ENCODE results near the gene RNFT2. TPM values are rescaled to one million over a fixed set of nuclear protein-coding genes. Genes with fewer than 3 reads are reported as not detected.

Gene RNFT2
- polyA plus RNA-seq, 2 of the 4 experiments (the other 2 are of a cell fraction): 2.6 to 7.2 TPM

GRCh38 chr12:116707751-116708150 lies 30.4 kb upstream of the RNFT2 start:
- FAIRE-seq (no peak), DNase-seq (ENCODE audit: low read depth in 1 of 2, low spot score in 1 of 2) (no peak), ATAC-seq (no peak)
- CTCF ChIA-PET: interaction anchor here (0.6 to 2.6 kb wide), 14 partner anchors 12 to 790 kb away, joined by 3 to 30 read pairs (median 4); partner anchors contain the start of gene HRK
- POLR2A ChIA-PET: no interaction called here
- no peaks in the 10 kb centered on the region for H3K9me3 ChIP-seq
- WGBS (ENCODE audit: missing lambda C conversion rate): 90% methylated on average over 9 of the region's 9 CpGs
- no peak overlapping the region for H3K27ac ChIP-seq
- H3K4me1 ChIP-seq: peaks cover 10% of the 10 kb centered on the region; the same call in 1 of the 3 replicates
- H3K4me2 ChIP-seq: no peak overlapping the region
- no peak for TF ChIP-seq FOSL2 (IDR thresholded peaks at IDR 0.05)
- no peak for TF ChIP-seq FOSL2 (CRISPR knock-in tag; IDR thresholded peaks at IDR 0.05)
- no peak overlapping the region for H3K4me3 ChIP-seq

- FAIRE-seq (peak; percentile 80), ATAC-seq (peak; percentile 95 to 96), DNase-seq (ENCODE audit: low read depth in 1 of 2, low spot score in 1 of 2) (peak; percentile 65 to 74)
- ChIA-PET POLR2A (interaction anchor here (0.6 kb wide), 1 partner anchor 433 kb away, joined by 4 read pairs; no protein-coding TSS in a partner anchor), CTCF (interaction anchor here (0.5 to 2.6 kb wide), 87 partner anchors 10 to 1352 kb away, joined by 3 to 39 read pairs (median 4); partner anchors contain the start of genes HRK and MED13L)
- peak overlapping the region in 1 of 2 experiments; percentile 49; a peak in 3 of 6 replicates for H3K27ac ChIP-seq
- H3K9me3 ChIP-seq: no peaks in the 10 kb centered on the region
- peaks cover 10% of the 10 kb centered on the region; the same call in 1 of the 3 replicates for H3K4me1 ChIP-seq
- peak overlapping the region; percentile 17; the same call in 1 of the 3 replicates for H3K4me3 ChIP-seq
- H3K4me2 ChIP-seq: peak overlapping the region; percentile 83
- TF ChIP-seq JUN (IDR thresholded peaks at IDR 0.05) (no peak), CTCF (IDR thresholded peaks at IDR 0.05) (peak; percentile 82), RAD21 (conservative IDR thresholded peaks at IDR 0.05 in 1 of 2, IDR thresholded peaks at IDR 0.05 in 1 of 2) (peak; percentile 93 to 96), RFX5 (IDR thresholded peaks at IDR 0.05) (no peak), SMC3 (IDR thresholded peaks at IDR 0.05) (peak; percentile 84), MAX (IDR thresholded peaks at IDR 0.05) (0 out of 2 replicates have a peak, but pooled peaks have one; percentile 42), MYC (IDR thresholded peaks at IDR 0.05; ENCODE audit: borderline replicate concordance, low read length) (no peak)
- WGBS (ENCODE audit: missing lambda C conversion rate): 7% methylated on average over 25 of the region's 26 CpGs
Measured at GRCh38 chr12:116708826-116709756, 29.0 kb upstream of the RNFT2 start.

GRCh38 chr12:116709768-116710167 lies 28.3 kb upstream of the RNFT2 start:
- FAIRE-seq: no peak
- 91% methylated on average over 10 of the region's 10 CpGs for WGBS (ENCODE audit: missing lambda C conversion rate)
- ATAC-seq: no peak
- Histone ChIP-seq H3K27ac (no peak overlapping the region), H3K4me1 (peaks cover 10% of the 10 kb centered on the region; the same call in 1 of the 3 replicates), H3K4me3 (no peak overlapping the region), H3K9me3 (no peaks in the 10 kb centered on the region), H3K4me2 (peak overlapping the region; percentile 83; the same call in 2 of the 3 replicates)
- ChIA-PET POLR2A (no interaction called here), CTCF (interaction anchor here (0.5 to 2.6 kb wide), 52 partner anchors 10 to 862 kb away, joined by 3 to 39 read pairs (median 4); partner anchors contain the start of genes HRK and MED13L)
- no peak for DNase-seq (ENCODE audit: low read depth in 1 of 2, low spot score in 1 of 2)
- TF ChIP-seq NR3C1 (IDR thresholded peaks at IDR 0.05): no peak
- TF ChIP-seq HOXB13 (CRISPR knock-in tag; IDR thresholded peaks at IDR 0.05; ENCODE audit: low read depth): no peak
- no peak for TF ChIP-seq KDM5A (IDR thresholded peaks at IDR 0.05)
- TF ChIP-seq CHD2 (IDR thresholded peaks at IDR 0.05; ENCODE audit: low read length, partially characterized antibody): no peak
- TF ChIP-seq EHF (CRISPR knock-in tag; IDR thresholded peaks at IDR 0.05): no peak
- TF ChIP-seq CBX2 (IDR thresholded peaks at IDR 0.05; ENCODE audit: borderline replicate concordance, low read depth): no peak
- no peak for TF ChIP-seq SMC3 (IDR thresholded peaks at IDR 0.05)
- TF ChIP-seq HDAC2 (IDR thresholded peaks at IDR 0.05): no peak
- no peak for TF ChIP-seq POLR2A (IDR thresholded peaks at IDR 0.05; ENCODE audit: low read length)
- TF ChIP-seq EHMT2 (IDR thresholded peaks at IDR 0.05; ENCODE audit: low read depth): no peak
- TF ChIP-seq BCL3 (IDR thresholded peaks at IDR 0.05): no peak
- TF ChIP-seq RCOR1 (IDR thresholded peaks at IDR 0.05; ENCODE audit: low read depth, low read length): no peak
- no peak for TF ChIP-seq NFE2L2 (conservative IDR thresholded peaks at IDR 0.05; ENCODE audit: low read length)
- no peak for TF ChIP-seq HEYL (CRISPR knock-in tag; IDR thresholded peaks at IDR 0.05)
- TF ChIP-seq BHLHE40 (IDR thresholded peaks at IDR 0.05; ENCODE audit: low read depth, low read length): no peak
- TF ChIP-seq KDM1A (IDR thresholded peaks at IDR 0.05; ENCODE audit: low read depth): no peak
